ENCODE results near the gene ASCL2.

GRCh38 chr11:2302896-2303626 is 32.7 kb upstream of the ASCL2 start:
- no peak for TF ChIP-seq CTCF (IDR thresholded peaks at IDR 0.05 in 4 of 5, conservative IDR thresholded peaks at IDR 0.05 in 1 of 5)
- no peak for TF ChIP-seq POLR2A (IDR thresholded peaks at IDR 0.05)

Data from gastrocnemius medialis (tissue), 4 donors.